Esophagus muscularis mucosa (tissue), 4 donors: ENCODE results near the gene DNAH7. TPM values are rescaled to one million over a fixed set of nuclear protein-coding genes. Genes with fewer than 3 reads are reported as not detected.

ENCODE experiments used
- DNase-seq: peaks from one replicate; pipeline ENCODE4 v3.0.0-alpha.2; 2017; ENCODE audit errors: extremely low spot score
- H3K27ac ChIP-seq, 4 donors: fragments of 200-600 bp; sonication (generic); replicated peaks in 1 of 4; 1 replicate in 3 of 4; 2 replicates in 1 of 4; pipeline ENCODE4 v1.5.1; 2016 to 2019; ENCODE audit warnings: mild to moderate bottlenecking in 1 of 4
- H3K27me3 ChIP-seq, 4 donors: fragments of 200-600 bp; sonication (generic); one replicate each; pipeline versions ENCODE4 v1.5.1 to v1.6.0; 2016 to 2019
- H3K36me3 ChIP-seq, 4 donors: fragments of 200-600 bp; sonication (generic); one replicate each; pipeline ENCODE4 v1.5.1; 2016 to 2019
- H3K4me1 ChIP-seq, 4 donors: fragments of 200-600 bp; sonication (generic); one replicate each; pipeline ENCODE4 v1.5.1; 2016 to 2019
- H3K4me3 ChIP-seq, 4 donors: fragments of 200-600 bp; sonication (generic); 1 replicate in 2 of 4; 2 replicates in 2 of 4; pipeline ENCODE4 v1.5.1; 2016 to 2019; ENCODE audit warnings: mild to moderate bottlenecking in 4 of 4, moderate library complexity in 1 of 4
- H3K9me3 ChIP-seq, 4 donors: fragments of 200-600 bp; sonication (generic); 1 replicate in 3 of 4; 2 replicates in 1 of 4; pipeline ENCODE4 v1.5.1; 2016 to 2019
- EP300 ChIP-seq: sonication (generic); formaldehyde crosslinking; IDR thresholded peaks from one replicate; pipeline ENCODE4 v1.6.1; 2017; ENCODE audit warnings: antibody characterized with exemption
- POLR2A ChIP-seq: fragments of 450-650 bp; IDR thresholded peaks from one replicate; pipeline ENCODE4 v1.6.1; 2017; ENCODE audit warnings: antibody characterized with exemption, moderate library complexity, mild to moderate bottlenecking, low read depth
- POLR2AphosphoS5 ChIP-seq, 2 donors: sonication (generic); formaldehyde crosslinking; IDR thresholded peaks; one replicate each; pipeline ENCODE4 v1.6.1; 2017; ENCODE audit warnings: antibody characterized with exemption in 2 of 2
- WGBS: methylation state at CpG from one replicate; pipeline ENCODE4 v1.1.5; 2018; 5-methylcytosine and 5-hydroxymethylcytosine counted together
- intact Hi-C: fragments of 100-400 bp; cut with DNase I; formaldehyde crosslinking; loops from one replicate; pipeline ENCODE4 v1.15.1; 2023
- total RNA-seq, 4 donors: library from RNA; depleted of rRNA; stranded (reverse); fragments of >200 nt; gene quantifications; one replicate each; pipeline versions ENCODE4 v1.1.0 to v1.2.1, GENCODE V29; 2016
- TF ChIP-seq, protein P1 (sequence below), 3 experiments: fragments of 200-600 bp in 2 of 3; fragments of 450-650 bp in 1 of 3; sonication (generic) in 2 of 3; IDR thresholded peaks; one replicate each; pipeline ENCODE4 v1.5.1; 2017 to 2019; ENCODE audit warnings: antibody characterized with exemption in 3 of 3, mild to moderate bottlenecking in 2 of 3, moderate library complexity in 1 of 3

Gene DNAH7
- total RNA-seq, 4 donors from 2014 or later: 0.39 to 0.98 (median 0.66) TPM

DNA sequence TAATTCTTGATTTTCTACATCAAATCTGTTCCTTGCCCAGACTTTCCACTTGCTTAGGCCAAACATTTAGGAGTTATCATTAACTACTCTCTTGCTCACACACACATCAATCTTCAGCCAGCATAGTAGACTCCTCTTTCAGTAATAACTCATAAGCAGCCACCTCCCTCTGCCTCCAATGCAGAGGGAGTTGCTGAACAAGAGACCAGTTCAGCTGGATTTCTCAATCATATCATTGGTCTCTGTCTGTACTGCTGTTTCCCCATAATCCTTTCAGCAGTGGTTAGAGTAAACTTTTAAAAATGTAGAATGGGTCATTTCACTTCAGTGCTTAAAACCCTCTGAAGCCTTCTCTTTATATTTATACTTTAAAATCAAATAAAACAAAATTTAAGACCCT, 298.7 kb downstream of the DNAH7 start:
- H3K27me3 ChIP-seq: no peaks in the 10 kb centered on the region
- H3K27ac ChIP-seq: no peak overlapping the region
- H3K4me3 ChIP-seq: no peak overlapping the region
- no peak for DNase-seq
- H3K9me3 ChIP-seq: peaks cover 0 to 9% (median 6%) of the 10 kb centered on the region in 4 donors
- no peak for TF ChIP-seq POLR2A
- TF ChIP-seq, protein P1, sequence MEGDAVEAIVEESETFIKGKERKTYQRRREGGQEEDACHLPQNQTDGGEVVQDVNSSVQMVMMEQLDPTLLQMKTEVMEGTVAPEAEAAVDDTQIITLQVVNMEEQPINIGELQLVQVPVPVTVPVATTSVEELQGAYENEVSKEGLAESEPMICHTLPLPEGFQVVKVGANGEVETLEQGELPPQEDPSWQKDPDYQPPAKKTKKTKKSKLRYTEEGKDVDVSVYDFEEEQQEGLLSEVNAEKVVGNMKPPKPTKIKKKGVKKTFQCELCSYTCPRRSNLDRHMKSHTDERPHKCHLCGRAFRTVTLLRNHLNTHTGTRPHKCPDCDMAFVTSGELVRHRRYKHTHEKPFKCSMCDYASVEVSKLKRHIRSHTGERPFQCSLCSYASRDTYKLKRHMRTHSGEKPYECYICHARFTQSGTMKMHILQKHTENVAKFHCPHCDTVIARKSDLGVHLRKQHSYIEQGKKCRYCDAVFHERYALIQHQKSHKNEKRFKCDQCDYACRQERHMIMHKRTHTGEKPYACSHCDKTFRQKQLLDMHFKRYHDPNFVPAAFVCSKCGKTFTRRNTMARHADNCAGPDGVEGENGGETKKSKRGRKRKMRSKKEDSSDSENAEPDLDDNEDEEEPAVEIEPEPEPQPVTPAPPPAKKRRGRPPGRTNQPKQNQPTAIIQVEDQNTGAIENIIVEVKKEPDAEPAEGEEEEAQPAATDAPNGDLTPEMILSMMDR (IDR thresholded peaks at IDR 0.05): no peak
- TF ChIP-seq POLR2AphosphoS5 (IDR thresholded peaks at IDR 0.05): no peak
- no peak for TF ChIP-seq EP300
- no peaks in the 10 kb centered on the region for H3K36me3 ChIP-seq
- no peaks in the 10 kb centered on the region for H3K4me1 ChIP-seq
- intact Hi-C loops: no loop called here

DNA sequence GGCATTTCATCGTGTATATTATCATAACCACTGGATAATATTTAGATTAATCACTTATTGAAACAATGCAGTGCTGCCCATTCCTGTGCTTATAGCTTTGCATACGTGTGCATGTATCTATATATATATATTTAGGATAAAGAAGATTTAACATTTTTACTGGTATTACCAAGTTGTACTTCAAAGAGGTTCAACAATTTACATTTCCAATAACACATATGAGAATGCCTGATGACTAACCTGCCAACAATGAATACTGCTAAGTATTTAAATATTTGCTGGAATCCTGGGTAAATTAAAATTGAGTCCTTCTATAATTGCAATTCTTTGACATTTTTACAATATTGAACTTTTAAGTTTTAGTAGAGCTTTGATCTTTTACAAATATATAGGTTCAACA, 300.2 kb downstream of the DNAH7 start:
- DNase-seq: no peak
- no peak for TF ChIP-seq POLR2AphosphoS5 (IDR thresholded peaks at IDR 0.05)
- no peak for TF ChIP-seq POLR2A
- TF ChIP-seq EP300: no peak
- TF ChIP-seq, protein P1 (IDR thresholded peaks at IDR 0.05): no peak
- no peaks in the 10 kb centered on the region for H3K36me3 ChIP-seq
- H3K4me1 ChIP-seq: no peaks in the 10 kb centered on the region
- intact Hi-C loops: no loop called here
- no peaks in the 10 kb centered on the region for H3K27me3 ChIP-seq
- no peak overlapping the region for H3K27ac ChIP-seq
- H3K9me3 ChIP-seq: peaks cover 0 to 14% (median 10%) of the 10 kb centered on the region in 4 donors
- no peak overlapping the region for H3K4me3 ChIP-seq
- 71% methylated on average over 2 of the region's 2 CpGs for WGBS

DNA sequence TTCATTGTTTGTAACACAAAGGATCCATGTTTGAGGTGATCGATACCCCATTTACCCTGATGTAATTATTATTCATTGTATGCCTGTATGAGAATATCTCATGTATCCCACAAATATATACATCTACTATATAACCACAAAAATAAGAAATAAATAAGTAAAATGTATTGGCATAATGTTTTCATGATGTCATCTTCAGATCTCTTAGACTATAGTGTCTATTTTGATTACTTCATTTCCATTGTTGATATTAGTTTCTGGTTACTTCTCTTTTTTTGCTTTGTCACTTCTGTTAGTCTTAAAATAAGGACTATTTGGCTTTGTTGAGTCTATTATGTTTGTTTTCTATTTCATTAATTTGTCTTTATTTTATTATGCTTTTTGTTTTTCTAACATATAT, 301.9 kb downstream of the DNAH7 start:
- no peaks in the 10 kb centered on the region for H3K4me1 ChIP-seq
- intact Hi-C loops: no loop called here
- no peak overlapping the region for H3K27ac ChIP-seq
- no peaks in the 10 kb centered on the region for H3K36me3 ChIP-seq
- WGBS: 95% methylated on average over 1 of the region's 1 CpG
- H3K9me3 ChIP-seq: peaks cover 0 to 14% (median 10%) of the 10 kb centered on the region in 4 donors
- TF ChIP-seq POLR2A: no peak
- no peak for TF ChIP-seq EP300
- TF ChIP-seq POLR2AphosphoS5 (IDR thresholded peaks at IDR 0.05): no peak
- TF ChIP-seq, protein P1 (IDR thresholded peaks at IDR 0.05): no peak
- no peak for DNase-seq
- no peak overlapping the region for H3K4me3 ChIP-seq
- H3K27me3 ChIP-seq: no peaks in the 10 kb centered on the region

DNA sequence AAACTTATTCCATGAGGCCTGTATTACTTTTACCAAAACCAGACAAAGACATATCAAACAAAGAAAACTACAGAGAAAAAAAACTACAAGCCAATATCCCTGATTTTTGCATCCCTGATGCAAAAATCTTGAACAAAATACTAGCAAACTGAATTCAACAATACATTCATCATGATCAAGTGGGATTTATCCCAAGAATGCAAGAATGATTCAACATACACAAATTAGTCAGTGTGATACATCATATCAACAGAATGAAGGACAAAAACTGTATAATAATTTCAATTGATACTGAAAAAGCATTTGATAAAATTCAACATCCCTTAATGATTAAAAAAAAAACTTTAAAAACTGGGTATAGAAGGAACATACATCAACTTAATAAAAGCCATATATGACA, 304.8 kb downstream of the DNAH7 start:
- peaks cover 0 to 19% (median 10%) of the 10 kb centered on the region in 4 donors for H3K9me3 ChIP-seq
- no peaks in the 10 kb centered on the region for H3K4me1 ChIP-seq
- intact Hi-C loops: no loop called here
- TF ChIP-seq, protein P1 (IDR thresholded peaks at IDR 0.05): no peak
- TF ChIP-seq POLR2A (no peak), EP300 (no peak)
- no peaks in the 10 kb centered on the region for H3K27me3 ChIP-seq
- no peak for DNase-seq
- no peaks in the 10 kb centered on the region for H3K36me3 ChIP-seq
- no peak overlapping the region for H3K27ac ChIP-seq
- no peak overlapping the region for H3K4me3 ChIP-seq

DNA sequence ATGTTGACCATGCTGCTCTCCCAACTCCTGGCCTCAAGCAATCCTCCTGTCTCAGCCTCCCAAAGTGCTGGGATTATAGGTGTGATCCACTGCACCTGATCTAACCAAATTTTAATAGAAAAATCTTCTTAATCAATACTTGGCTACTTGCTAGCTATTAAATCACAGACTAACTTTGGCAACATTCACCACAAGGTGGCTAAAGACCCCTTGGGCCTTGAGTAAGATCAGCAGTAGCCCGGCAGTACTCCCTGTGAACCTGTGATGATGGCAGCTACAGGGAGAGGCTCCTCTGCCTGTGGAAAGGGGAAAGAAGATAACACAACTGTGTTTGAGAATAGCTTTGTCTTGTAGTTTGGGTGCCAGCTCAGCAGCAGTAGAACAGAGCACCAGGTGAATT, 308.8 kb downstream of the DNAH7 start:
- H3K4me3 ChIP-seq: no peak overlapping the region
- intact Hi-C loops: no loop called here
- peaks cover 0 to 8% (median 3%) of the 10 kb centered on the region in 4 donors for H3K9me3 ChIP-seq
- 100% methylated on average over 1 of the region's 1 CpG for WGBS
- DNase-seq: no peak
- H3K4me1 ChIP-seq: no peaks in the 10 kb centered on the region
- no peaks in the 10 kb centered on the region for H3K27me3 ChIP-seq
- TF ChIP-seq POLR2A (no peak), EP300 (no peak), POLR2AphosphoS5 (IDR thresholded peaks at IDR 0.05) (no peak)
- TF ChIP-seq, protein P1 (IDR thresholded peaks at IDR 0.05): no peak
- H3K36me3 ChIP-seq: no peaks in the 10 kb centered on the region
- no peak overlapping the region for H3K27ac ChIP-seq
